HCT116 (cell line): ENCODE measurements around the gene E4F1. TPM values are rescaled to one million over a fixed set of nuclear protein-coding genes. Genes with fewer than 3 reads are reported as not detected.

Experiments used
- ATAC-seq: fragments of 200-7000 bp; cut with Tn5 transposase; 2 replicates; pipeline ENCODE4 v1.9.1; 2020; ENCODE audit warnings: mild to moderate bottlenecking, moderate library complexity
- BruUV-seq: library from RNA; stranded (reverse); fragments of 400-500 nt; replicated peaks from 2 replicates; lab custom pipeline; 2021; lab: Mats Ljungman, UMichigan
- CTCF ChIA-PET: fragments of 300-600 bp; sonication (Branson Sonifier 250); formaldehyde crosslinking; loops from one replicate; lab custom pipeline; 2021; ENCODE audit warnings: antibody characterized with exemption; lab: Charles Lee
- POLR2A ChIA-PET: fragments of 300-600, 350-600 bp; sonication (Branson Sonifier 250); formaldehyde crosslinking; loops from one replicate; lab custom pipeline; 2021; ENCODE audit warnings: antibody characterized with exemption; lab: Charles Lee
- RAD21 ChIA-PET, 2 experiments: fragments of 300-600 bp; sonication (Branson Sonifier 250); formaldehyde crosslinking; loops; one replicate each; lab custom pipeline; 2023; ENCODE audit warnings: low total read pairs in 2 of 2; ENCODE audit not compliant: uncharacterized antibody in 2 of 2, unreplicated experiment in 2 of 2, low non-redundant PET in 1 of 2; lab: Charles Lee
- DNase-seq: peaks from one replicate; pipeline ENCODE4 v3.0.0-alpha.2; 2010; ENCODE audit warnings: low read depth, low spot score
- H2AFZ ChIP-seq: fragments of 200-600 bp; shearing (Covaris generic), sonication (generic); 2 replicates; pipeline ENCODE4 v1.6.1; 2017; ENCODE audit warnings: low read depth, mixed run types, mixed read lengths, antibody characterized with exemption, low read length; ENCODE audit not compliant: poor library complexity, severe bottlenecking
- H3K27ac ChIP-seq: 2 replicates; pipeline ENCODE4 v1.5.1; 2012; ENCODE audit warnings: low read depth, low read length
- H3K27me3 ChIP-seq: fragments of 200-600 bp; sonication (generic); 2 replicates; pipeline ENCODE4 v1.6.1; 2016; ENCODE audit warnings: mixed run types, low read length, mixed read lengths; ENCODE audit not compliant: insufficient read depth
- H3K36me3 ChIP-seq, 2 experiments: fragments of 200-500 bp in 1 of 2; fragments of 200-600 bp in 1 of 2; sonication (Bioruptor generic) in 1 of 2; sonication (generic) in 1 of 2; 2 replicates each; pipeline versions ENCODE4 v1.5.1 to v1.6.1; 2014 to 2016; ENCODE audit warnings: low read length in 2 of 2, inconsistent platforms in 1 of 2, mixed read lengths in 1 of 2, mixed run types in 1 of 2; ENCODE audit not compliant: insufficient read depth in 2 of 2, control insufficient read depth in 1 of 2
- H3K4me1 ChIP-seq, 2 experiments: fragments of 200-600 bp in 1 of 2; sonication (generic) in 1 of 2; 2 replicates each; pipeline versions ENCODE4 v1.5.1 to v1.6.1; 2012 to 2017; ENCODE audit warnings: low read length in 2 of 2, inconsistent platforms in 1 of 2, mild to moderate bottlenecking in 1 of 2, mixed read lengths in 1 of 2, mixed run types in 1 of 2, moderate library complexity in 1 of 2; ENCODE audit not compliant: insufficient read depth in 2 of 2, control insufficient read depth in 1 of 2
- H3K4me2 ChIP-seq: fragments of 200-600 bp; sonication (generic); 2 replicates; pipeline ENCODE4 v1.6.1; 2017; ENCODE audit warnings: mixed run types, low read length, mixed read lengths
- H3K4me3 ChIP-seq, 2 experiments: fragments of 200-600 bp in 1 of 2; sonication (generic) in 1 of 2; replicated peaks in 1 of 2; 2 replicates each; pipeline ENCODE4 v1.5.1; 2011 to 2016; ENCODE audit warnings: low read length in 2 of 2, control low read depth in 1 of 2, low read depth in 1 of 2, mild to moderate bottlenecking in 1 of 2, mixed read lengths in 1 of 2, mixed run types in 1 of 2
- H3K79me2 ChIP-seq: fragments of 200-600 bp; sonication (generic); 2 replicates; pipeline ENCODE4 v1.6.1; 2017; ENCODE audit warnings: mild to moderate bottlenecking, mixed run types, low read length, moderate library complexity, mixed read lengths; ENCODE audit not compliant: insufficient read depth
- H3K9ac ChIP-seq: fragments of 200-600 bp; sonication (generic); 2 replicates; pipeline ENCODE4 v1.6.1; 2016; ENCODE audit warnings: low read length, mixed read lengths
- H3K9me2 ChIP-seq: fragments of 200-600 bp; sonication (generic), shearing (Covaris generic); 2 replicates; pipeline ENCODE4 v1.6.1; 2017; ENCODE audit warnings: mixed run types, mild to moderate bottlenecking, moderate library complexity; ENCODE audit not compliant: insufficient read depth
- H3K9me3 ChIP-seq, 2 experiments: fragments of 200-500 bp in 1 of 2; fragments of 200-600 bp in 1 of 2; sonication (Bioruptor generic) in 1 of 2; sonication (generic) in 1 of 2; 2 replicates each; pipeline ENCODE4 v1.6.1; 2014 to 2017; ENCODE audit warnings: low read length in 2 of 2, mixed read lengths in 2 of 2, inconsistent platforms in 1 of 2, low read depth in 1 of 2, mild to moderate bottlenecking in 1 of 2, mixed run types in 1 of 2, moderate library complexity in 1 of 2; ENCODE audit not compliant: control insufficient read depth in 1 of 2, insufficient read depth in 1 of 2
- H4K20me1 ChIP-seq: fragments of 200-600 bp; sonication (generic), shearing (Covaris generic); 2 replicates; pipeline ENCODE4 v1.6.1; 2017; ENCODE audit warnings: mixed run types, mild to moderate bottlenecking, moderate library complexity; ENCODE audit not compliant: insufficient read depth
- EGR1 ChIP-seq: IDR thresholded peaks from 2 replicates; pipeline ENCODE4 v1.6.1; 2012; ENCODE audit warnings: low read depth
- FOSL1 ChIP-seq: IDR thresholded peaks from 2 replicates; pipeline ENCODE4 v1.6.1; 2012; ENCODE audit warnings: low read depth
- MAX ChIP-seq: IDR thresholded peaks from 2 replicates; pipeline ENCODE4 v1.6.1; 2012
- POLR2A ChIP-seq: IDR thresholded peaks from 2 replicates; pipeline ENCODE4 v1.7.0; 2011; ENCODE audit warnings: borderline replicate concordance; ENCODE audit not compliant: insufficient read depth, insufficient read length; ENCODE audit errors: extremely low read depth
- REST ChIP-seq: IDR thresholded peaks from 2 replicates; pipeline ENCODE4 v1.6.1; 2012; ENCODE audit warnings: low read depth
- SP1 ChIP-seq: IDR thresholded peaks from 2 replicates; pipeline ENCODE4 v1.6.1; 2012; ENCODE audit warnings: low read depth
- SRF ChIP-seq: IDR thresholded peaks from 2 replicates; pipeline ENCODE4 v1.6.1; 2012; ENCODE audit warnings: low read depth
- ZBTB33 ChIP-seq: IDR thresholded peaks from 2 replicates; pipeline ENCODE4 v1.6.1; 2011; ENCODE audit warnings: mild to moderate bottlenecking, low read length, moderate library complexity; ENCODE audit not compliant: insufficient replicate concordance; ENCODE audit errors: extremely low read depth
- intact Hi-C: fragments of 100-400 bp; cut with micrococcal nuclease; formaldehyde crosslinking; loops from 2 replicates; pipeline ENCODE4 v1.10.0; 2022
- total RNA-seq: library from RNA; stranded (reverse); gene quantifications from one replicate; pipeline ENCODE4 v1.2.1, GENCODE V29; 2021; ENCODE audit not compliant: unreplicated experiment

The E4F1 gene
- total RNA-seq, 1 experiment from 2014 or later: 40.7 TPM

- intact Hi-C loops: no loop called here
Observed at GRCh38 chr16:2189252-2189893, 34.0 kb upstream of the E4F1 start.

DNA sequence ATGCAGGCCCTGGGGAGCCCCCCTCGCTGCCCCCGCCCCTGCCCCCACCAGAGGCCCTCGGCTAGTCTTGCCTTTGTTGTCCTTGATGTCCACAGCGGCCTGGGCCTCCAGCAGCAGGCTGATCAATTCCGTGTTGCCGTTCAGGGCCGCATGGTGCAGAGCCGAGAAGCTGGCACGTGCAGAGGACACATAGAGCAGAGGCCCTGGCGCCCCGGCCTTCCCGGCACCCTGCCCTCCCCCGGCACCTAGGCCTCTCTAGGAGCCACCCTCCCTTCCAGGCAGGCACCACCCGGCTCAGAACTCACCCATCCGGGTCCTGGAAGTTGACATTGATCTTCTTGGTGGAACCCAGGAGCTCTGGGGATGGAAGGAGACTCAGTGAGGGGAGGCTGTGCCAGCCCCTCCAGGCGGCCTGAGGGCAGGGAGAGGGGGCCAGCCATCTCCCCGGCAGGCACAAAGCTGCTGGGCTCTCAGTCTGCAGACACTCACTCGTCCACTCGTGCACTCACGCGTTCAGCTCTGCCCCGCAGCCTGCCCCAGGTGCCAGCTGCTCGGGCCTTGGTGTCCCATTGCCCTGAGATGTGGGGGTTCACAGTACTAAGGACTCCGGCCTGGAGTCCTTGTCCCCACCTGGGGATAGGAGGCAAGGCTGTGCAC lies 33.3 kb upstream of the E4F1 start:
- ATAC-seq: no peak
- no peaks in the 10 kb centered on the region for H3K27me3 ChIP-seq
- DNase-seq: no peak
- no peaks in the 10 kb centered on the region for H4K20me1 ChIP-seq
- POLR2A ChIA-PET: interaction anchor here (1.2 kb wide), 1 partner anchor 35 kb away, joined by 3 read pairs; the partner anchor contains the start of gene TRAF7
- RAD21 ChIA-PET: no interaction called here
- no TSS peak for BruUV-seq
- H3K9ac ChIP-seq: no peak overlapping the region
- H3K27ac ChIP-seq: no peak overlapping the region
- CTCF ChIA-PET: no interaction called here
- intact Hi-C loops: loop anchor here (10.0 kb wide), 1 partner anchor 315 kb away; no protein-coding TSS in a partner anchor
- no peak overlapping the region for H2AFZ ChIP-seq
- no peaks in the 10 kb centered on the region for H3K79me2 ChIP-seq
- H3K4me3 ChIP-seq: no peak overlapping the region
- H3K9me2 ChIP-seq: no peaks in the 10 kb centered on the region
- H3K4me2 ChIP-seq: no peak overlapping the region
- peaks cover 2 to 11% of the 10 kb centered on the region in 2 experiments for H3K4me1 ChIP-seq
- no peaks in the 10 kb centered on the region for H3K9me3 ChIP-seq
- TF ChIP-seq ZBTB33 (no peak), SRF (no peak), MAX (no peak), SP1 (no peak), REST (no peak), POLR2A (no peak), FOSL1 (no peak)
- TF ChIP-seq, all 23 proteins: peak for 0
- no peaks in the 10 kb centered on the region for H3K36me3 ChIP-seq

More at GRCh38 chr16:2189252-2189893, 34.0 kb upstream of the E4F1 start:
- CTCF ChIA-PET: no interaction called here
- no peaks in the 10 kb centered on the region for H3K36me3 ChIP-seq
- no peak for TF ChIP-seq MAX
- no peak for TF ChIP-seq SRF
- TF ChIP-seq EGR1: no peak
- H3K4me1 ChIP-seq: peaks cover 0 to 4% of the 10 kb centered on the region in 2 experiments; a peak in 3 of 4 replicates
- ATAC-seq: no peak
- no peak overlapping the region for H3K4me2 ChIP-seq
- no peak overlapping the region for H2AFZ ChIP-seq
- no peaks in the 10 kb centered on the region for H3K9me2 ChIP-seq
- POLR2A ChIA-PET: interaction anchor here (1.2 kb wide), 1 partner anchor 34 kb away, joined by 3 read pairs; the partner anchor contains the start of gene TRAF7
- no peak for DNase-seq
- no peaks in the 10 kb centered on the region for H4K20me1 ChIP-seq
- H3K9me3 ChIP-seq: no peaks in the 10 kb centered on the region
- H3K4me3 ChIP-seq: no peak overlapping the region
- no peak overlapping the region for H3K27ac ChIP-seq
- no TSS peak for BruUV-seq
- H3K79me2 ChIP-seq: no peaks in the 10 kb centered on the region
- H3K9ac ChIP-seq: no peak overlapping the region
- RAD21 ChIA-PET: no interaction called here
- no peaks in the 10 kb centered on the region for H3K27me3 ChIP-seq
